Body of pancreas (tissue), 4 donors: ENCODE measurements around the gene CELSR1. TPM values are rescaled to one million over a fixed set of nuclear protein-coding genes. Genes with fewer than 3 reads are reported as not detected.

ENCODE experiments used
- ATAC-seq: fragments of 150-250 bp; one replicate; pipeline ENCODE4 v1.9.1; 2016
- DNase-seq, 4 donors: peaks; one replicate each; pipeline ENCODE4 v3.0.0-alpha.2; 2019
- H3K27ac ChIP-seq, 4 donors: fragments of 200-600 bp; sonication (generic); 1 replicate in 3 of 4; 2 replicates in 1 of 4; pipeline versions ENCODE4 v1.5.1 to v1.6.1; 2016 to 2019; ENCODE audit warnings: mild to moderate bottlenecking in 1 of 4, mixed read lengths in 1 of 4, moderate library complexity in 1 of 4
- H3K27me3 ChIP-seq, 2 donors: fragments of 200-600 bp; sonication (generic); one replicate each; pipeline ENCODE4 v1.6.0; 2016; ENCODE audit warnings: mild to moderate bottlenecking in 1 of 2
- H3K36me3 ChIP-seq, 2 donors: fragments of 200-600 bp; sonication (generic); replicated peaks in 1 of 2; 2 replicates each; pipeline ENCODE4 v1.5.1; 2016; ENCODE audit warnings: low read depth in 2 of 2; ENCODE audit not compliant: insufficient read depth in 1 of 2
- H3K4me1 ChIP-seq: fragments of 200-600 bp; sonication (generic); one replicate; pipeline ENCODE4 v1.6.0; 2016
- H3K4me3 ChIP-seq, 2 donors: fragments of 200-600 bp; sonication (generic); 1 replicate in 1 of 2; 2 replicates in 1 of 2; pipeline ENCODE4 v1.5.1; 2016 to 2019
- H3K9me3 ChIP-seq, 3 donors: fragments of 200-600 bp; sonication (generic); 1 replicate in 2 of 3; 2 replicates in 1 of 3; pipeline ENCODE4 v1.5.1; 2016
- POLR2A ChIP-seq, 3 donors: fragments of 450-650 bp; IDR thresholded peaks; one replicate each; pipeline ENCODE4 v1.6.1; 2016; ENCODE audit warnings: antibody characterized with exemption in 3 of 3, mild to moderate bottlenecking in 2 of 3
- WGBS, 2 donors: methylation state at CpG; one replicate each; pipeline ENCODE4 v1.1.5; 2017; 5-methylcytosine and 5-hydroxymethylcytosine counted together
- intact Hi-C: fragments of 100-400 bp; cut with DNase I; formaldehyde crosslinking; loops from one replicate; pipeline ENCODE4 v1.15.1; 2023
- total RNA-seq, 2 donors: library from RNA; depleted of rRNA; stranded (reverse); fragments of >200 nt; gene quantifications; one replicate each; pipeline ENCODE4 v1.1.0, GENCODE V29; 2016
- TF ChIP-seq, protein P1 (sequence below), 7 experiments: fragments of 450-650 bp in 4 of 7; fragments of 200-600 bp in 3 of 7; sonication (generic) in 3 of 7; IDR thresholded peaks; one replicate each; pipeline ENCODE4 v1.5.1; 2016 to 2019; ENCODE audit warnings: antibody characterized with exemption in 7 of 7

CELSR1 gene
- total RNA-seq, 2 donors from 2014 or later = 0.66 to 3.6 TPM

- H3K27me3 ChIP-seq = no peaks in the 10 kb centered on the region
- intact Hi-C loops = no loop called here
- H3K4me3 ChIP-seq = peak within 1 kb of the TSS; percentile 76 to 87
- 2 to 6% methylated on average over 14 to 81 of the region's 93 CpGs for WGBS, 2 donors
- no peaks in the 10 kb centered on the region for H3K9me3 ChIP-seq
- ATAC-seq (peak; percentile 95), DNase-seq (peak; percentile 86 to 88 (median 88))
- peak within 1 kb of the TSS; percentile 65 to 94 (median 86) for H3K27ac ChIP-seq
- peaks cover 0 to 13% of the 10 kb centered on the region in 2 donors for H3K36me3 ChIP-seq
- peaks cover 17% of the 10 kb centered on the region for H3K4me1 ChIP-seq
- peak; percentile 68 to 83 (median 81) for TF ChIP-seq POLR2A (IDR thresholded peaks at IDR 0.05)
- TF ChIP-seq, protein P1, sequence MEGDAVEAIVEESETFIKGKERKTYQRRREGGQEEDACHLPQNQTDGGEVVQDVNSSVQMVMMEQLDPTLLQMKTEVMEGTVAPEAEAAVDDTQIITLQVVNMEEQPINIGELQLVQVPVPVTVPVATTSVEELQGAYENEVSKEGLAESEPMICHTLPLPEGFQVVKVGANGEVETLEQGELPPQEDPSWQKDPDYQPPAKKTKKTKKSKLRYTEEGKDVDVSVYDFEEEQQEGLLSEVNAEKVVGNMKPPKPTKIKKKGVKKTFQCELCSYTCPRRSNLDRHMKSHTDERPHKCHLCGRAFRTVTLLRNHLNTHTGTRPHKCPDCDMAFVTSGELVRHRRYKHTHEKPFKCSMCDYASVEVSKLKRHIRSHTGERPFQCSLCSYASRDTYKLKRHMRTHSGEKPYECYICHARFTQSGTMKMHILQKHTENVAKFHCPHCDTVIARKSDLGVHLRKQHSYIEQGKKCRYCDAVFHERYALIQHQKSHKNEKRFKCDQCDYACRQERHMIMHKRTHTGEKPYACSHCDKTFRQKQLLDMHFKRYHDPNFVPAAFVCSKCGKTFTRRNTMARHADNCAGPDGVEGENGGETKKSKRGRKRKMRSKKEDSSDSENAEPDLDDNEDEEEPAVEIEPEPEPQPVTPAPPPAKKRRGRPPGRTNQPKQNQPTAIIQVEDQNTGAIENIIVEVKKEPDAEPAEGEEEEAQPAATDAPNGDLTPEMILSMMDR (IDR thresholded peaks at IDR 0.05) = no peak
Measured at GRCh38 chr22:46335201-46336118, 202.0 kb downstream of the CELSR1 start, which contains the start of gene TRMU. TRMU (plus strand) TSS chr22:46335714; CDS start chr22:46335765, 51 bp downstream.

- Histone ChIP-seq H3K4me3 (no peak overlapping the region), H3K27me3 (no peaks in the 10 kb centered on the region), H3K4me1 (peaks cover 2% of the 10 kb centered on the region), H3K27ac (no peak overlapping the region), H3K9me3 (no peaks in the 10 kb centered on the region), H3K36me3 (no peaks in the 10 kb centered on the region)
- TF ChIP-seq, protein P1 (IDR thresholded peaks at IDR 0.05) = no peak
- TF ChIP-seq POLR2A (IDR thresholded peaks at IDR 0.05) = no peak
- intact Hi-C loops = no loop called here
- 94 to 97% methylated on average over 23 of the region's 23 CpGs for WGBS, 2 donors
- ATAC-seq = no peak
- DNase-seq = no peak
Measured at GRCh38 chr22:46331496-46331895, 205.9 kb downstream of the CELSR1 start.

- Histone ChIP-seq H3K27me3 (no peaks in the 10 kb centered on the region), H3K36me3 (no peaks in the 10 kb centered on the region), H3K27ac (no peak overlapping the region), H3K9me3 (no peaks in the 10 kb centered on the region), H3K4me3 (no peak overlapping the region), H3K4me1 (no peaks in the 10 kb centered on the region)
- DNase-seq (no peak), ATAC-seq (no peak)
- WGBS, 2 donors = 91 to 100% methylated on average over 4 of the region's 4 CpGs
- intact Hi-C loops = no loop called here
- no peak for TF ChIP-seq POLR2A (IDR thresholded peaks at IDR 0.05)
- TF ChIP-seq, protein P1 (IDR thresholded peaks at IDR 0.05) = no peak
Measured at GRCh38 chr22:46330426-46330825, 207.0 kb downstream of the CELSR1 start.

DNA sequence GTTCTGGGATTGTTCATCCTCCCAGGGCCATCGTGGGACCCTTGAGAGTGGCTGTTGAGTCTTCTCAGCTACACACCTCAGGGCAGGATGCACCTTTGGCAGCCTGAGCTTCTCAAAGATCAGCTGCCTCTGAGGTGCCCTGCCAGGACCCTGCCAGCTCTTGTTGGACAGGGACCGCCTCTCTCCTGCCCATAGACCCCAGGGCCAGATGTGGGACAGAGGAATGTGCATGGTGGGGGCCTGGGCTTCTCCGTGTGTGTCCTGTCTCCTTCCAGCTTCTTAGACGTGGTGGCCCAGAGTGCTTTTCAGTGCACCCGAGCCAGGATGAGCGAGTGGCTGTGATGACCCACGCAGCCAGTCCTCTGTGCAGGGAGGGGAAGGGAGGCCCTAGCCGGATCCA lies 207.8 kb downstream of the CELSR1 start:
- intact Hi-C loops = no loop called here
- WGBS, 2 donors = 86 to 89% methylated on average over 5 to 8 of the region's 8 CpGs
- Histone ChIP-seq H3K4me1 (no peaks in the 10 kb centered on the region), H3K4me3 (no peak overlapping the region), H3K9me3 (no peaks in the 10 kb centered on the region), H3K27me3 (no peaks in the 10 kb centered on the region), H3K36me3 (no peaks in the 10 kb centered on the region), H3K27ac (no peak overlapping the region)
- DNase-seq (no peak), ATAC-seq (no peak)
- TF ChIP-seq, protein P1 (IDR thresholded peaks at IDR 0.05) = no peak
